ENCODE results near the gene THBS3.

The THBS3 gene

GRCh38 chr1:155182052-155182550 lies 25.6 kb downstream of the THBS3 start:
- Histone ChIP-seq H3K27me3 (ENCODE audit: control insufficient read depth in 2 of 2, insufficient read depth in 2 of 2, low read length in 2 of 2) (no peaks in the 10 kb centered on the region), H3K4me3 (ENCODE audit: low read length in 2 of 2) (no peak overlapping the region), H3K4me1 (ENCODE audit: control insufficient read depth in 2 of 2, insufficient read depth in 2 of 2, low read length in 2 of 2) (peaks cover 27 to 35% of the 10 kb centered on the region in 2 donors), H3K9me3 (ENCODE audit: control insufficient read depth in 2 of 2, low read length in 2 of 2) (no peaks in the 10 kb centered on the region), H3K36me3 (ENCODE audit: control insufficient read depth in 2 of 2, insufficient read depth in 2 of 2, low read length in 2 of 2) (peaks cover 0 to 2% of the 10 kb centered on the region in 2 donors), H3K9ac (ENCODE audit: low read depth in 1 of 2, low read length in 2 of 2) (no peak overlapping the region), H3K27ac (ENCODE audit: low read depth in 2 of 2, low read length in 2 of 2) (no peak overlapping the region)

GRCh38 chr1:155181371-155182051 lies 26.2 kb downstream of the THBS3 start:
- H3K27ac ChIP-seq (ENCODE audit: low read depth in 2 of 2, low read length in 2 of 2), result no peak overlapping the region
- H3K4me1 ChIP-seq (ENCODE audit: control insufficient read depth in 2 of 2, insufficient read depth in 2 of 2, low read length in 2 of 2), result peaks cover 27 to 34% of the 10 kb centered on the region in 2 donors
- no peak overlapping the region for H3K9ac ChIP-seq (ENCODE audit: low read depth in 1 of 2, low read length in 2 of 2)

DNA sequence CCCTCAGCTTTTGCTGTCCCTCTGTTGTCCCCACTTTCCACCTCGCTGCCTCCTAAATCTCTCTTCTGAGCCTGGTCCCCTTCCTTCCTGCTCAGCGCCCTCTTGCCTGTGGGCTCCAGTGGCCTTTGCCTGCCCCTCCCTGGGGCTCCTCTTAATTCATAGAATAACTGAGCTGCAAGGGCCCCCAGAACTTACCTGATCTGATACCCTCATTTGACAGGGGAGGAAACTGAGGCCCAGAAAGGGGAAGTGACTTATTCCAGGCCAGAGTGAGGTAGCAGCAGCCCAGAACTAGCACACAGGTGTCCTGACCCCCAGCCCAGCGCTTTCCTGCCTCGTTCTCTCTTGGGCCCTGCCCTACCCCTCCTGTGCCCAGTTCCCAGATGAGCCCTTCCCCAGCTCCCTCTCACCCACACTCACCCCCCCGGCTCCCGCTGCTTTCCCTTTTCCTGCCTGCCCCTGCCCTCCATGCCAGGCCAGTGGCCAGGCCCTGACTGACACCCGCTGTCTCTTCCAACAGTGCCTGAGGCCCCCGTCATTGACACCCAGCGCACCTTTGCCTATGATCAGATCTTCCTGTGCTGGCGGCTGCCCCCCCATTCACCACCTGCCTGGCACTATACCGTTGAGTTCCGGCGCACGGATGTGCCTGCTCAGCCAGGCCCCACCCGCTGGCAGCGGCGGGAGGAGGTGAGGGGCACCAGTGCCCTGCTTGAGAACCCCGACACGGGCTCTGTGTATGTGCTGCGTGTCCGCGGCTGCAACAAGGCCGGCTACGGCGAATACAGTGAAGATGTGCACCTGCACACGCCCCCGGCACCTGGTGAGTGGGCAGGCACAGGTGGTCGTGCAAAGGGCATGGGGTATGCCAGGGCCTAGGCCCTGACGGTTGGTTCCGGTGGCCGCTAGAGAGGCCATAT lies 28.3 kb downstream of the THBS3 start:
- Histone ChIP-seq H3K27ac (ENCODE audit: low read depth in 2 of 2, low read length in 2 of 2) (no peak overlapping the region), H3K9me3 (ENCODE audit: control insufficient read depth in 2 of 2, low read length in 2 of 2) (no peaks in the 10 kb centered on the region)

More at GRCh38 chr1:155181371-155182051, 26.2 kb downstream of the THBS3 start:
- Histone ChIP-seq H3K9me3 (ENCODE audit: control insufficient read depth in 2 of 2, low read length in 2 of 2) (no peaks in the 10 kb centered on the region), H3K4me3 (ENCODE audit: low read length in 2 of 2) (no peak overlapping the region), H3K27me3 (ENCODE audit: control insufficient read depth in 2 of 2, insufficient read depth in 2 of 2, low read length in 2 of 2) (no peaks in the 10 kb centered on the region), H3K36me3 (ENCODE audit: control insufficient read depth in 2 of 2, insufficient read depth in 2 of 2, low read length in 2 of 2) (peaks cover 0 to 2% of the 10 kb centered on the region in 2 donors)

GRCh38 chr1:155178441-155179111 lies 29.1 kb downstream of the THBS3 start:
- Histone ChIP-seq H3K4me1 (ENCODE audit: control insufficient read depth in 2 of 2, insufficient read depth in 2 of 2, low read length in 2 of 2) (peaks cover 13 to 16% of the 10 kb centered on the region in 2 donors), H3K27me3 (ENCODE audit: control insufficient read depth in 2 of 2, insufficient read depth in 2 of 2, low read length in 2 of 2) (peaks cover 0 to 3% of the 10 kb centered on the region in 2 donors), H3K4me3 (ENCODE audit: low read length in 2 of 2) (peak overlapping the region in 1 of 2 donors; percentile 7), H3K36me3 (ENCODE audit: control insufficient read depth in 2 of 2, insufficient read depth in 2 of 2, low read length in 2 of 2) (no peaks in the 10 kb centered on the region), H3K27ac (ENCODE audit: low read depth in 2 of 2, low read length in 2 of 2) (no peak overlapping the region), H3K9me3 (ENCODE audit: control insufficient read depth in 2 of 2, low read length in 2 of 2) (no peaks in the 10 kb centered on the region), H3K9ac (ENCODE audit: low read depth in 1 of 2, low read length in 2 of 2) (no peak overlapping the region)

More for the DNA sequence above, 28.3 kb downstream of the THBS3 start:
- H3K4me3 ChIP-seq (ENCODE audit: low read length in 2 of 2), result no peak overlapping the region
- peaks cover 13 to 16% of the 10 kb centered on the region in 2 donors for H3K4me1 ChIP-seq (ENCODE audit: control insufficient read depth in 2 of 2, insufficient read depth in 2 of 2, low read length in 2 of 2)
- no peaks in the 10 kb centered on the region for H3K27me3 ChIP-seq (ENCODE audit: control insufficient read depth in 2 of 2, insufficient read depth in 2 of 2, low read length in 2 of 2)
- no peaks in the 10 kb centered on the region for H3K36me3 ChIP-seq (ENCODE audit: control insufficient read depth in 2 of 2, insufficient read depth in 2 of 2, low read length in 2 of 2)
- no peak overlapping the region for H3K9ac ChIP-seq (ENCODE audit: low read depth in 1 of 2, low read length in 2 of 2)

DNA sequence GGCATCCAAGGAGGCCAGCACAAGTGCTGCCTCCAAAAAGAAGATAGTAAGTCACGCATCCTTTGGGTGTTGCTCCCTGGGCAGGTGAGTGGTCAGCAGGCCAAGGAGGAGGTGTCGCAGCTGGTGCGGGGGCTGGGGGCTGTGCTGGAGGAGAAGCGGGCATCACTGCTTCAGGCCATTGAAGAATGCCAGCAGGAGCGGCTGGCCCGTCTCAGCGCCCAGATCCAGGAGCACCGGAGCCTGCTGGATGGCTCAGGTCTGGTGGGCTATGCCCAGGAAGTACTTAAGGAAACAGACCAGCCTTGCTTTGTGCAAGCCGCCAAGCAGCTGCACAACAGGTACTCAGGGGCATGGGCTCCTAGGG lies 29.8 kb downstream of the THBS3 start:
- peak overlapping the region in 1 of 2 donors; percentile 7 for H3K4me3 ChIP-seq (ENCODE audit: low read length in 2 of 2)
- H3K27me3 ChIP-seq (ENCODE audit: control insufficient read depth in 2 of 2, insufficient read depth in 2 of 2, low read length in 2 of 2), result peaks cover 0 to 3% of the 10 kb centered on the region in 2 donors

DNA sequence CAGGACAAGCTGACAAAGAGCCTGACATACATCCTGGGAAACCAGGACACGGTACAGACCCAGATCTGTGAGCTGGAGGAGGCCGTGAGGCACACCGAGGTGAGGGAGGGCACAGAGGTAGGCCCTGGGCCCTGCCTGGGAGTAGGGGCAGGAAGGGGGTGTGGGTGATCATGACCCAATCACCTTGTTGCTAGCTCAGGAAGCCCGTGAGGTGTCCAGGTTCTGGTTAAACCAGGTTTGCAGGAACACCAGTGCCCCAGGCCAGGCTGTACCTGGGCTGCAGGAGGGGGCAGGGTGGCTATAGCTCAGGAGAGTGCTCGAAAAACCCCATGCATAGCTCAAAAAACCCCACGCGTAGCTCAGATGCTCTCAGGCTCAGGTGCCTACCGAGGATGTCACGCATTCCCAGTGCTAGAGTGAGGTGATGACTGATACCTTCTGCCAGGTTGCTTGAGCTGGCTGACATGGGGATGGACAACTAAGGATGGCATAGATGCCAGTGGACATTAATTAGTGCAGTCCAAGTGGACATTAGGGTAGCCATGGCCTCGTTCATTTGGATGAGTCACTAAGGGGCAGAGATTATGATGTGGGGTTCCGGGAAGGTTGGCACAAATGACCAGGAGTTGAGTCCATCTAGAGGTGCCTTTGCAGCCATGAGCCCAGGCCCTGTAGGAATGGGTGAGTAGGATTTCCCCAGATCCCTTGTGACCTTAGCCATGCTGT lies 30.3 kb downstream of the THBS3 start:
- peak overlapping the region in 1 of 2 donors; percentile 32 for H3K9ac ChIP-seq (ENCODE audit: low read depth in 1 of 2, low read length in 2 of 2)
- peaks cover 16 to 20% of the 10 kb centered on the region in 2 donors for H3K4me1 ChIP-seq (ENCODE audit: control insufficient read depth in 2 of 2, insufficient read depth in 2 of 2, low read length in 2 of 2)
- no peaks in the 10 kb centered on the region for H3K36me3 ChIP-seq (ENCODE audit: control insufficient read depth in 2 of 2, insufficient read depth in 2 of 2, low read length in 2 of 2)
- H3K27me3 ChIP-seq (ENCODE audit: control insufficient read depth in 2 of 2, insufficient read depth in 2 of 2, low read length in 2 of 2), result peaks cover 0 to 3% of the 10 kb centered on the region in 2 donors
- H3K27ac ChIP-seq (ENCODE audit: low read depth in 2 of 2, low read length in 2 of 2), result no peak overlapping the region
- no peak overlapping the region for H3K4me3 ChIP-seq (ENCODE audit: low read length in 2 of 2)
- H3K9me3 ChIP-seq (ENCODE audit: control insufficient read depth in 2 of 2, low read length in 2 of 2), result no peaks in the 10 kb centered on the region

More for the DNA sequence above, 29.8 kb downstream of the THBS3 start:
- Histone ChIP-seq H3K36me3 (ENCODE audit: control insufficient read depth in 2 of 2, insufficient read depth in 2 of 2, low read length in 2 of 2) (no peaks in the 10 kb centered on the region), H3K9ac (ENCODE audit: low read depth in 1 of 2, low read length in 2 of 2) (no peak overlapping the region), H3K9me3 (ENCODE audit: control insufficient read depth in 2 of 2, low read length in 2 of 2) (no peaks in the 10 kb centered on the region), H3K4me1 (ENCODE audit: control insufficient read depth in 2 of 2, insufficient read depth in 2 of 2, low read length in 2 of 2) (peaks cover 13 to 16% of the 10 kb centered on the region in 2 donors), H3K27ac (ENCODE audit: low read depth in 2 of 2, low read length in 2 of 2) (no peak overlapping the region)

DNA sequence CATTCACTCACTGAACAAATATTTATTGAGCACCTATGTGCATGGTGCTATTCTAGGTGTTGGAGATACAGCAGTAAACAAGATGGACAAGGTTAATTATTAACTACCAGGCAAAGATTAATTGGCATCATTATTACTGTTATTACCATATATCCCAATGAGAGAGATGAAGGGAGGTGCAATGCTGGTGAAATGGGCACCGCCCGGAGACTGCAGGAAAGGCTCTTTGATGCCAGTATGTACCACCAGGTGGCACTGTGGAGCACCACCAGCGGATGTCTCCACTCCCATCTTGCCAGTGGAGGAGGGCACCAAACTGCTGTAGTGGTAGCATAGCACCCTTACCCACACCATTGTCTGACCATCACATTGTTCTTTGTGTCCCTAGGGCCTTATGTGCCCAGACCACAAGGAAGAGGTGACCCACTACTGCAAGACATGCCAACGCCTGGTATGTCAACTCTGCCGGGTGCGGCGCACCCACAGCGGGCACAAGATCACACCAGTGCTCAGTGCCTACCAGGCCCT lies 31.1 kb downstream of the THBS3 start:
- peaks cover 20 to 24% of the 10 kb centered on the region in 2 donors for H3K4me1 ChIP-seq (ENCODE audit: control insufficient read depth in 2 of 2, insufficient read depth in 2 of 2, low read length in 2 of 2)
- peaks cover 0 to 3% of the 10 kb centered on the region in 2 donors for H3K27me3 ChIP-seq (ENCODE audit: control insufficient read depth in 2 of 2, insufficient read depth in 2 of 2, low read length in 2 of 2)
- H3K4me3 ChIP-seq (ENCODE audit: low read length in 2 of 2), result no peak overlapping the region
- H3K9ac ChIP-seq (ENCODE audit: low read depth in 1 of 2, low read length in 2 of 2), result no peak overlapping the region
- H3K27ac ChIP-seq (ENCODE audit: low read depth in 2 of 2, low read length in 2 of 2), result no peak overlapping the region
- H3K9me3 ChIP-seq (ENCODE audit: control insufficient read depth in 2 of 2, low read length in 2 of 2), result no peaks in the 10 kb centered on the region
- H3K36me3 ChIP-seq (ENCODE audit: control insufficient read depth in 2 of 2, insufficient read depth in 2 of 2, low read length in 2 of 2), result no peaks in the 10 kb centered on the region

DNA sequence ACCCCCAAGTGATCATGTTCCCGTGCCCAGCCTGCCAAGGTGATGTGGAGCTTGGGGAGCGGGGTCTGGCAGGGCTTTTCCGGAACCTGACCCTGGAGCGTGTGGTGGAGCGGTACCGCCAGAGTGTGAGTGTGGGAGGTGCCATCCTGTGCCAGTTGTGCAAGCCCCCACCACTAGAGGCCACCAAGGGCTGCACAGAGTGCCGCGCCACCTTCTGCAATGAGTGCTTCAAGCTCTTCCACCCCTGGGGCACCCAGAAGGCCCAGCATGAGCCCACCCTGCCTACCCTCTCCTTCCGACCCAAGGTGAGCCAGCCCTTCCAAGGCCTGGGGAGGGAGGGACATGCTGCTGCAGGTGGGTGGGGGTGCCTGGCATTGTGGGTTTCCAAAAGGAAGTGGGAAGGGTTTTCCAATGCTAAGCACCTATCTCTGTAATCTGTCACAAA lies 31.7 kb downstream of the THBS3 start:
- Histone ChIP-seq H3K36me3 (ENCODE audit: control insufficient read depth in 2 of 2, insufficient read depth in 2 of 2, low read length in 2 of 2) (no peaks in the 10 kb centered on the region), H3K9ac (ENCODE audit: low read depth in 1 of 2, low read length in 2 of 2) (no peak overlapping the region), H3K27me3 (ENCODE audit: control insufficient read depth in 2 of 2, insufficient read depth in 2 of 2, low read length in 2 of 2) (peaks cover 0 to 3% of the 10 kb centered on the region in 2 donors), H3K4me3 (ENCODE audit: low read length in 2 of 2) (no peak overlapping the region), H3K27ac (ENCODE audit: low read depth in 2 of 2, low read length in 2 of 2) (no peak overlapping the region), H3K9me3 (ENCODE audit: control insufficient read depth in 2 of 2, low read length in 2 of 2) (no peaks in the 10 kb centered on the region), H3K4me1 (ENCODE audit: control insufficient read depth in 2 of 2, insufficient read depth in 2 of 2, low read length in 2 of 2) (peaks cover 18 to 24% of the 10 kb centered on the region in 2 donors)

GRCh38 chr1:155175281-155175926 lies 32.3 kb downstream of the THBS3 start:
- Histone ChIP-seq H3K27me3 (ENCODE audit: control insufficient read depth in 2 of 2, insufficient read depth in 2 of 2, low read length in 2 of 2) (peaks cover 0 to 3% of the 10 kb centered on the region in 2 donors), H3K9ac (ENCODE audit: low read depth in 1 of 2, low read length in 2 of 2) (no peak overlapping the region), H3K9me3 (ENCODE audit: control insufficient read depth in 2 of 2, low read length in 2 of 2) (no peaks in the 10 kb centered on the region), H3K27ac (ENCODE audit: low read depth in 2 of 2, low read length in 2 of 2) (no peak overlapping the region), H3K36me3 (ENCODE audit: control insufficient read depth in 2 of 2, insufficient read depth in 2 of 2, low read length in 2 of 2) (peaks cover under 1 to 1% of the 10 kb centered on the region in 2 donors), H3K4me3 (ENCODE audit: low read length in 2 of 2) (no peak overlapping the region), H3K4me1 (ENCODE audit: control insufficient read depth in 2 of 2, insufficient read depth in 2 of 2, low read length in 2 of 2) (peaks cover 18 to 24% of the 10 kb centered on the region in 2 donors)

Measured in mucosa of rectum (tissue), 2 donors.